Measurements from ENCODE around the gene PTPRO.

DNA sequence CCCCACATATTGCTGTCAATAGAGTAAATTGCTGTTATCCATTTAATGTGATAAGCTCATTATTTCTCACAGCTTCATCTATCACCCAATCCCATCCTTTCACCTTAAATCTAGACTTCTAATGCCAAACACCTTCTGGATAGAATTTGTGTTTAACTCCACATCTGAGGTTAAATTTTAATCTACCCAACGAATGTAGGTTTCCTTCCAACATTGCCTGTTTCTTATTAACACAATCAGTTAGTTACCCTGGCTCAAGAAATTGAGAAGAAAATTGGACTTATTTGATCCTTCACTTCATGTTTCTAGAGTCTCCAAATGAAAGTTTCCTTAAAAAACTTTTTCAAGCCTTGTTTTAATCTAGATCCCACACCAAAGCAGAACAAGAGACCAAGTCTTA, 67.3 kb downstream of the PTPRO start:
- TF ChIP-seq, protein P1, sequence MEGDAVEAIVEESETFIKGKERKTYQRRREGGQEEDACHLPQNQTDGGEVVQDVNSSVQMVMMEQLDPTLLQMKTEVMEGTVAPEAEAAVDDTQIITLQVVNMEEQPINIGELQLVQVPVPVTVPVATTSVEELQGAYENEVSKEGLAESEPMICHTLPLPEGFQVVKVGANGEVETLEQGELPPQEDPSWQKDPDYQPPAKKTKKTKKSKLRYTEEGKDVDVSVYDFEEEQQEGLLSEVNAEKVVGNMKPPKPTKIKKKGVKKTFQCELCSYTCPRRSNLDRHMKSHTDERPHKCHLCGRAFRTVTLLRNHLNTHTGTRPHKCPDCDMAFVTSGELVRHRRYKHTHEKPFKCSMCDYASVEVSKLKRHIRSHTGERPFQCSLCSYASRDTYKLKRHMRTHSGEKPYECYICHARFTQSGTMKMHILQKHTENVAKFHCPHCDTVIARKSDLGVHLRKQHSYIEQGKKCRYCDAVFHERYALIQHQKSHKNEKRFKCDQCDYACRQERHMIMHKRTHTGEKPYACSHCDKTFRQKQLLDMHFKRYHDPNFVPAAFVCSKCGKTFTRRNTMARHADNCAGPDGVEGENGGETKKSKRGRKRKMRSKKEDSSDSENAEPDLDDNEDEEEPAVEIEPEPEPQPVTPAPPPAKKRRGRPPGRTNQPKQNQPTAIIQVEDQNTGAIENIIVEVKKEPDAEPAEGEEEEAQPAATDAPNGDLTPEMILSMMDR (IDR thresholded peaks at IDR 0.05; ENCODE audit: insufficient read depth, low read length, poor library complexity, severe bottlenecking) = no peak
- no peak for TF ChIP-seq EZH2phosphoT487 (conservative IDR thresholded peaks at IDR 0.05; ENCODE audit: low read length)
